K562 treated with DMSO at 1 percent for 12 hours (cell line): Measurements from ENCODE around the gene DIMT1. TPM values are rescaled to one million over a fixed set of nuclear protein-coding genes. Genes with fewer than 3 reads are reported as not detected.

Experiments
- total RNA-seq: library from RNA; unstranded; fragments of 300-600 nt; gene quantifications from 2 replicates; pipeline ENCODE4 v1.2.3, GENCODE V29; 2022; ENCODE audit not compliant: insufficient read depth

DIMT1 gene
- total RNA-seq: 11.4 and 27.3 TPM in 2 replicates

DNA sequence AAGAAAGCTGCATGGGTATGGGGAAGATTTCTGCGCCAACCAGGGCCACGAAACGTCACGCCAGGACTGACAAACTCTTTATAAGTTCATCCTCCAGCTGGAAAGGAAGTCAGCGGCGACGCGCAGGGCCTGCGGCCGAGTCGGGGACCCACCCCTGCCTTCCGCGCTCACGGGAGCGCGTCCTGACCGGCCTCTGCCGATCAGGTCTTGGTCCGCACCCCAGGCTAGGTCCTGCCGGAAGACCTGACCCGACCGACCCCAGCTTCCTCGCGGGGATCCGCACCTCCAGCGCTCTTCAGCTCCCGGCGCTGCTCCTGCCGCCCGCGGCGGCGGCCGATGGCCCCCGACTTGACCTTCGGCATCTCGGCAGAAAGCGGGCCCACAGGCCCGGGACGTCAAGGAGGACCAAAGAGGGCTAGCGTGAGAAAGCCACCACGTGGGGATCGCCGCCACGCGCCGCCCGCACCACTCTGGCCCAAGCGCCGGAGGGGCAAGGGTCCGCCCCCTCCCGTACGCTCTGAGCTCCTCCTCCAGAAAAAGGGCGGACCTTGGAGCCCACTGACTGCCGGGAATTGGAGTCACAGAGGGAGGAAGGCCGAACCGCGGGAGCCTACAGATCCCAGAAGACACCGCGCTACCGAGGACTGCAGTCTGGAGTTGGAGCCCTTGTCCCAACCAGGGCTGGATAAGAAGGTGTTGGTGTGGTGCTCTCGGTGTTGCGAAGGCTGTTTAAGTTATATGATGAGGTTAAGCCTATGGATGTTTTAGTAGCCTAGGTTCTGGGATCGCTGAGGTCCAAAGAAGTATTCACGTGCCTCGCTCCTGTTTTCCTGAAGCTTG lies at the start of gene DIMT1:
Gene DIMT1 (minus strand): TSS at position 495 of the 840 bp plus-strand sequence. CDS start 133 bp downstream, at position 362.

DNA sequence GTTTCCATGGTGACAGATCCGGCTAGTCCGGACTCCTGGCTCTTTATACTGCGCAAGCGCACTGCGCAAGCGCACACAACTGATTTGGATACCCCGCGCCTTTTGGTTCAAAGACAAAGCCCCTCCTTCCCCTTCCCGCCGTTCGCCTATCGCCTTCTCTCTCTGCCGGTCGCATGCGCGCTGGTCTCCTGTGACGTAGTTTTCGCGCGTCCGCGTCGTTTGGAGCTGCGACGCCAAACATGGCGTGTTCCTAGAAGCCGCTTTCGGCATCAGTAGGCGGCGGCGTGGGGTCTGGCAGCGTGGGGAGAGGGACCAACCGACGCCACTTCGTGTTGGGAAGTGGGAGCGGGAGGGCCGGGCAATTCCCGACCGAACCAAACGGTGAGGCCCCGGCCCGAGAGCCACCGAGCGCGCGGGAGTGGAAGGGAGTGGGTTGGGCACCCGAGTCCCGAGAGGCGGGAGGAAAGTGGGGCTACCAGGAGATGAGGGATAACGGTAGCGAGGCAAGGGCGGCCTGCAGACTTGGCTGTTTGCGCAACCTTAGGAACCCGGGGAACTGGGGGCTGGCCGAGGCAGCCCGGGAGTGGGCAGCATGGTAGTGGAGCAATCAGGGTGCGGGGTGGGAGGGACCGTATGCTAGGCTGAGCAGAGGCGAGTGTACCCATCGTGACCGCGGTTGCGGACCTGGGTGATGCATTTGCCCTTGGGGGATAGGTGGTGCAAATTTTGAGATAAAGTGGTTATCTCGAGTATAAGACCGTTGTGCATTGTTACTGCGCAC lies 9.0 kb upstream of the DIMT1 start, which contains the start of gene IPO11:
Gene IPO11 (plus strand): TSS at position 215 of the 781 bp plus-strand sequence. CDS start 24,517 bp downstream, outside the sequence.

Other genes with a start within 250 kb of the DIMT1 start
- gene KIF2A, start 97.7 kb downstream of the DIMT1 start, total RNA-seq: 13.5 and 61.8 TPM in 2 replicates
- gene IPO11, start 8.9 kb upstream of the DIMT1 start, total RNA-seq: 13.5 and 21.1 TPM in 2 replicates
- gene LRRC70, start 174.9 kb upstream of the DIMT1 start, total RNA-seq: not detected in 2 replicates